Measurements from ENCODE around the gene CFD. TPM values are rescaled to one million over a fixed set of nuclear protein-coding genes. Genes with fewer than 3 reads are reported as not detected.

CFD gene
- total RNA-seq, 1 donor from 2014 or later, result 405 TPM

DNA sequence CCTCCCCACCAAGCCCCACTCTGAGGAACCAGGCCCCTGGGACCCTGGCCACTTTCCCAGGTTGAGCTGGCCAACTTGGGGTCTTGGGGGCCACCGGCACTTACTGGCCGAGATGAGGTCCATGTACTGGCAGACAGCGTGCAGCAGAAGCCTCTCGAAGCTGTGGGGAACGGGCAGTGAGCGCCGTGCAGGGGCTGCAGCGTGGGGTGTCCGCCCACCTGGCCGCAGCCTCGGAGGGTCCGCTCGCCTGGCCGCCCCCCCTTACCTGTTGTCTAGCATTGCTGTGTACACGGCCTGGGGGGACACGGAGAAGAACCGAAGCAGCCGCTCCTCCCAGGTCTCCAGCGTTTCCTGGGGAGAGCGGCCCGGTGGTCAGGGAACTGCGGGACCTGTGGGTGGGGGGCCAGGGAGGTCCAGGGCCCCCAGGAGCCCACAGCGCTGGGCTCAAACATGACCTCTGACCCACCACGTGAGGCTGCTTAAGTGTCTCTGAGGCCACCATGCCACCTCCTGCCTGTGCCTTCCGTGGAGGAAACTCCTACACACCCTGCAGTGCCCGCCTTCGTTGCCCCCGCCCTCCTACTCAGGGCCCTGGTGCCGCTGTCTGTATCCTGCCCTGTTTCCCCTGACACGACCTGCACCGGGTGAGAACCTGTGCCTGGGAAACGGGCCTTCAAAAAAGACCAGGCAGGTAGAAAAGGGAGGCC, 40.0 kb downstream of the CFD start:
- intact Hi-C loops (cut with DNase I), result no loop called here
- DNase-seq (ENCODE audit: low spot score) (no peak), ATAC-seq (no peak)

DNA sequence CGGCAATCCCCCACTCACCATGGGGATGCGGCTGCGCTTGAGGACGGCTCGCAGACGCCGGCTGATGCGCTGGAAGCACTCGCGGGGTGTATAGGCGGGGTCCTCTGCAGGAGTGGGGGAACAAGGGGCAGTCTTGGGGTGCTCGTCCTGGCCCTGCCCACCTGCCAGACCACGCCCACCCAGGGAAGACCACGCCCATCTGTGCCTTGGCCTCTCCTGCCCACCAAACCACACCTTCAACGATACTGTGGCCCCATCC, 40.5 kb downstream of the CFD start:
- no peak for DNase-seq (ENCODE audit: low spot score)
- ATAC-seq, result no peak
- intact Hi-C loops (cut with DNase I), result no loop called here

DNA sequence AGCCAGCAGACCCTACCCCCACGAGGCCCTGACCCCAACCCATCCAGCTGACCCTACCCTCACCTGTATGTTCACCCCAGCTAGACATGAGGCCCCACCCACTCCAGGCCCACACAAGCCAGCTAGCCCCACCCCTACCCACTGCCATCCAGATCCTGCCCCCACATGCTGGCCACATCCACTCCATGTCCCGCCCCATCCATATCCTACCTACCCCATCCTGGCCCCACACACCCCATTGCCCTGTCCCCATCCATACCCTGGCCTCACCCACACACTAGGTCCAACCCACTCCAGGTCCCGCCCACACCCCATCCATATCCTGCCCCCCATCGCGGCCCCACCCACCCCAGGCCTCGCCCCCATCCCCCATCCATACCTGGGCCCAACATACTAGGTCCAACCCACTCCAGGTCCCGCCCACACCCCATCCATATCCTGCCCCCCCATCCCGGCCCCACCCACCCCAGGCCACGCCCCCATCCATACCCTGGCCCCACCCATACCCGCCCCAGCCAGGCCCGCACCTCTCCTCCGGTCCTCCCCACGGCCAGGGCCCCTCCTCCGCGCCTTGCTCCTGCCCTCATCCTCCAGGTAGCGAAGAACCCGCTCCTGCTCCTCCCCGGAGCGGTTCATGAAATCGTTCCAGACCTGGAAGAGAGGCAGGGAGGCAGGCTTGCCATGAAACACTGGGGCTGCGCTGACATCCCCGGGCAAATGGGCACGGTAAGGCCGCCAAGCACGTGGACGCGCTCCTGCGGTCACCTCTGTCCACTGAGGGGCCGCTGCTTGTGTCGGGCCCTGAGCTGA, 41.0 kb downstream of the CFD start:
- DNase-seq (ENCODE audit: low spot score) (no peak), ATAC-seq (no peak)
- intact Hi-C loops (cut with DNase I), result no loop called here

DNA sequence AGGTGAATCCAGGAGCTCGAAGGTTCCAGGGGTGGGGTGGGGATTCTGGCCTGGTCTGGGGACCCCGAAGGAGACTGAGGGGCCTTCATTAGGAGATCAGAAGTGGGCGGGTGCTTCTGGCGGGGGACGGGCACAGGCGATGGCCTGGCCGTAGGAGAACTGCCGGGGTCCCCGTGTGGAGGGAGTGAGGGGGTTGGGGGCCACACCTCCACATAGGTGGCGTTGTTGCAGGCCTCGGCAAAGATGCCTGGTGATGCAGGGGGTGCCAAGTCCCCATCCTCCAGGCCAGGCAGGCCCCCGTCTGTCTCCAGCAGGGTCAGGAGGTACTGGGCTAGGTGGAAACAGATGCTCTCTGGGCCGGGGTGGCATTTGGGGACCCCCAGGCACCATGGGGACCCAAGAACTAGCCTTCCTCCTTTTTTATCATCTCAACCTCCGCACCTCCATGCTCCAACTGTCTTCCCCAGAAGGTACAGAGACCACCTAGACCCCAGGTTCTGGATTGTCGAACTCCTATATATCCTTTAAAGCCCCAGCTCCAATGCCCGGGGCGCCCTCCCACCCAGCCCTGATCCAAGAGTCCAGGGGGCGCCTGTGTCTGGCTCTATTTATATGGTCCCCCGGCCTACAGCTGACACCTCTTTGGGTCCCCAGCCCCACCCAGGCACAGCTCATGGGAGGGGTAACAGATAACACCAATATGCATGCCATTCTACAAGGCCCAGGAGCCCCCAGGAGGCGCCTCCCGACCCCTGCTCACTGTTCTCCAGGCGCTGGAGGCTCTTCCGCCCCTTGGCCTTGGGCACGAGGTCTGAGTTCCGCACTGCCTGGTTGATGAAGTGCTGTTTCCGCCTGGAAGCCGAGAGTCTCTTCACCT, 42.0 kb downstream of the CFD start:
- intact Hi-C loops (cut with DNase I), result no loop called here
- ATAC-seq (no peak), DNase-seq (ENCODE audit: low spot score) (no peak)

DNA sequence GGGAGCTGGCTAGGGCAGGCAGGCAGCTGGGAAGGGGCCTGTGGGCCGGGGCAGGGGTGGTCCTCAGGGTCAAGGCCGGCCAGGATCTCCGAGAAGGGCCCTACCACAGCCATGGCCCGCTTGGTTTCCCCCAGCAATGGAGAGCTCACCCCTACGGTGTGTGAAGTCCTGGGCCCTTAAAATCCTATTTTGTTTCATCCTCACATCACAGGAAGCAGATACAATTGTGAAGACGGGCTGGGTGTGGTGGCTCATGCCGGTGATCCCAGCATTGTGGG, 42.6 kb downstream of the CFD start:
- DNase-seq (ENCODE audit: low spot score) (no peak), ATAC-seq (no peak)
- intact Hi-C loops (cut with DNase I), result no loop called here

DNA sequence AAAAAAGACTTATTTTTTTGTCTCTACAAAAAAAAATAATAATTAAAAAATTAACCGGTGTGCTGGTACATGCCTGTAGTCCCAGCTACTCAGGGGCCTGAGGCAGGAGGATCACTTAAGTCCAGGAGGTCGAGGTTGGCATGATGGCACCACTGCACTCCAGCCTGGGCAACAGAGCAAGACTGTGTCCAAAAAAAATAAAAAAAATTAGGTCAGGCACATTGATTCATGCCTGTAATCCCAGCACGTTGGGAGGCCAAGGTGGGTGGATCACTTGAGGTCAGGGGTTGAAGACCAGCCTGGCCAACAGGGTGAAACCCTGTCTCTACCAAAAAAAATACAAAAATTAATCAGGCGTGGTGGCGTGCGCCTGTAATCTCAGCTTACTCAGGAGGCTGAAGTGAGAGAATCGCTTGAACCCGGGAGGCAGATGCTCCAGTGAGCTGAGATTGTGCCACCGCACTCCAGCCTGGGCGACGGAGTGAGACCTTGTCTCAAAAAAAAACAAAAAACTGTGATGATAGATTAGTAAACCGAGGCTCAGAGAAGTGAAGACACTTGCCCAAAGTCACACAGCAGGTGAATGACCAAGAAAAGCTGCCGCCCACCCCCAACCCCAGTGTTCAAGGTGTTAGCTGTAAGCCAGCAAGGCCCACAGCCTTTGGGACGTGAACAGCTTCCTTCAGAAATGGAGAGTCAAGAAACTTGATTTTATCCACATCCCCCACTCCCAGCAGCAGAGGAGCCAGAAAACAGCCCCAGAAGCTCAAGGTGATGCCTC, 43.2 kb downstream of the CFD start:
- intact Hi-C loops (cut with DNase I), result no loop called here
- no peak for ATAC-seq
- no peak for DNase-seq (ENCODE audit: low spot score)

DNA sequence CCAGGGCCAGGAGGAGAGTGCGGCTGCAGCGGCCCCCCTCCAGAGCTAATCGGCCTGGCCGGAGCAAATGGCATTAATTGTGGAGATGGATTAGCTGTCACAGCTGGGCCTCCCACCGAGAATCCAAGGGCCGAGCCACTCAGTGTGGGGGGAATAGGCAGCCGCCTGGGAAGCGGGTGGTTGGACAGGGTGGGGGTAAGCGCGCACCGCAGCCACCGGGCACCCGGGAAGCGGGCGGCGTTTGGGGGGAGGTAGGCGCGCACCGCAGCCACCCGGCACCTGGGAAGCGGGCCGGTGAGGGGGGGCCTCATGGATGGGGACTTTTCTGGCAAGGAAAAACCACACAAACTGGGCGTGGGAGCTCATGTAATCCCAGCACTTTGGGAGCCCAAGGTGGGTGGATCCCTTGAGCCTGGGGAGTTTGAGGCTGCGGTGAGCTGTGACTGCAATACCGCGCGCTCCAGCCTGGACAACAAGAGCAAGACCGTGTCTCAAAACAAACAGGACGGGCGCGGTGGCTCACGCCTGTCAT, 43.9 kb downstream of the CFD start:
- DNase-seq (ENCODE audit: low spot score) (no peak), ATAC-seq (peak; percentile 12)
- intact Hi-C loops (cut with DNase I), result no loop called here

DNA sequence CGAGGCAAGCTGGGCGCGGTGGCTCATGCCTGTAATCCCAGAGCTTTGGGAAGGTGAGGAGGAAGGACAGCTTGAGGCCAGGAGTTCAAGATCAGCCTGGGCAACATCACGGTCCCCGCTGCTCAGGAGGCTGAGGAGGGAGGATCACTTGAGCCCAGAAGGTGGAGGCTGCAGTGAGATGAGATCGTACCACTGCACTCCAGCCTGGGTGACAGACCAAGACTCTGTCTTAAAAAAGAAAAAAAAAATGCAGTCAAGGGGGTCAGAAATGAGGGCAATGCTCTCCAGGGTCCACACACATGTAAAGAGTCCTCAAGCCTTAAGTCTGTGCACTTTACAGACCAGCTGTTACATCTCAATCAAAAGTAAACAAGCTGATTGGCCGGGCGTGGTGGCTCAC, 45.1 kb downstream of the CFD start:
- DNase-seq (ENCODE audit: low spot score), result no peak
- no peak for ATAC-seq
- intact Hi-C loops (cut with DNase I), result no loop called here

DNA sequence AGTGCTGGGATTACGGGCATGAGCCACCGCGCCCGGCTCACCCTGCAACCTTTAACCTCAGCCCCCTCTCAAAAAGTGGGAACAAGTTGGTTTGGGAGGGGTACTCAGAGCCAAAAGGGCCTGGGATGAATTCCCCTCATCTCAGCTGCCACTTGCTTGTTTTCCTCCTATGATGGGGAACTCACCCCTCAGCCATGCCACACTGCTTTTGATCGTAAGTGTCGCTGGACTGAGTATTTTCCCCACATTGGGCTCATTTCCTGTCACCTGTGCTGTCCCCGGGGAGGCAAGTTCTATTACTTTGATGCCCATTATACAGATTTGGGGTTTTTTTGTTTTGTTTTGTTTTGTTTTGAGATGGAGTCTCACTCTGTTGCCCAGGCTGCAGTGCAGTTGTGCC, 47.0 kb downstream of the CFD start:
- intact Hi-C loops (cut with DNase I), result no loop called here
- no peak for ATAC-seq
- no peak for DNase-seq (ENCODE audit: low spot score)

DNA sequence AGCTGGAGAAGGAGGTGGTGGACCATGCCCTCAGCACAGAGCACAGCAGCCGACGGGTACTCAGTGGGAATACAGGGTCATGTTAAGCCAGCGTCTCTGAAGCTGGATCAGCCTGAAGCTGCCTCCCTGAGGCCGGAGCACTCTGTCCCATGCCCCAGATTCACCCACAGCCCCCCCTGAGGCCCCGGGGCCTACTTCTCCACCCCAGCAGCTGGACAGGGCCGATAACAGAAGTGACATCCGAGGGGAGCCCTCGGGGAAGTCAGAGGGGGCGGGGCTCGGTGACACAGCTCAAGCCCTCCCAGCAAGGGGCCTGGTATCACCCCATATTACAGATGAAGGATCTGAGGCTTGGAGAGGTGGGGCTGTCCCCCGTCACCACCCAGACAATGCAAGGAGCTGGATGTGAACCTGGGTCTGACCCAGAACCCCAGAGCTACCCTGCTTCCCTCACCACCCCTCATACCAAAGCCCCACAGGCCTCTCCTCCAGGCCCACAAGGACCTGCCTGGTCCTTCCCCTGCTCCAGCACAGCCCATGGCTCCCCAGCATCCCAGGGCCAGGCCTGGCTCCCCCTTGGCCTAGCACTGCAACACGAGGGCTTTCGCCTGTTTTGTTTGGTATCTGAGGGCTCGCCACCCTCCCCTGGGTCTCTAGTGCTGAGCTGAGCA, 47.9 kb downstream of the CFD start:
- intact Hi-C loops (cut with DNase I), result no loop called here
- ATAC-seq (no peak), DNase-seq (ENCODE audit: low spot score) (no peak)

DNA sequence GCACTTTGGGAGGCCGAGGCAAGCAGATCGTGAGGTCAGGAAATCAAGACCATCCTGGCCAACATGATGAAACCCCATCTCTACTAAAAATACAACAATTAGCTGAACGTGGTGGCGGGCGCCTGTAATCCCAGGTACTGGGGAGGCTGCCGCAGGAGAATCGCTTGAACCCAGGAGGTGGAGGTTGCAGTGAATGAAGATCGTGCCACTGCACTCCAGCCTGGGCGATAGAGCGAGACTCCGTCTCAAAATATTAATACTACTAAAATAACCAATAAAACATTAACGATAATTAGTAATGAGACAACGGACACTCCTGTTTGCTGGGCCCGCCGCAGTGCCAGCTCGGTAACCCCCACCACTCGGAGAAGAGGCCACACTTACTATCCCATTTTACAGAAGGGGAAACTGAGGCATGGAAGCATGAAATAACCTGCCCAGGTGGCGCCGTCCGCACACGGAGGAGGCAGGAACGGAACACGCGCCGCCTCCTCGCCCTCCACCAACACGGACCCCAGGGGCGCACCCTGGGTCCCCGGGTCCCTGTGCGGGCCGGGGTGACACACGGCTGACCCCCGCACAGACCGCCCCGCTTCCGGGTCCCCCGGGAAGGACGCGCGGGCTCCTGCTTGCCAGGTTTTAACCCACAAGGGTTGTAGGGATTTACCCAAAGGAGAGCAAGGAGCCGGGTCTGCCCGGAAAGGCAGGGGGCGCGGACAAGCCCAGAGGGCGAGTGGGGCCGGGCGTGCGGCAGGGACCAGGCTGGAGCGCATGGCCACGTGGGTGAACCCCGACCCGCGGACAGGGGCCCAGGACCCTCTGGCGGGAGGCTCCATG, 52.0 kb downstream of the CFD start:
- intact Hi-C loops (cut with DNase I), result loop anchor here (10.0 kb wide), 1 partner anchor 117 kb away; the partner anchor contains the start of gene PTBP1
- ATAC-seq (no peak), DNase-seq (ENCODE audit: low spot score) (no peak)

DNA sequence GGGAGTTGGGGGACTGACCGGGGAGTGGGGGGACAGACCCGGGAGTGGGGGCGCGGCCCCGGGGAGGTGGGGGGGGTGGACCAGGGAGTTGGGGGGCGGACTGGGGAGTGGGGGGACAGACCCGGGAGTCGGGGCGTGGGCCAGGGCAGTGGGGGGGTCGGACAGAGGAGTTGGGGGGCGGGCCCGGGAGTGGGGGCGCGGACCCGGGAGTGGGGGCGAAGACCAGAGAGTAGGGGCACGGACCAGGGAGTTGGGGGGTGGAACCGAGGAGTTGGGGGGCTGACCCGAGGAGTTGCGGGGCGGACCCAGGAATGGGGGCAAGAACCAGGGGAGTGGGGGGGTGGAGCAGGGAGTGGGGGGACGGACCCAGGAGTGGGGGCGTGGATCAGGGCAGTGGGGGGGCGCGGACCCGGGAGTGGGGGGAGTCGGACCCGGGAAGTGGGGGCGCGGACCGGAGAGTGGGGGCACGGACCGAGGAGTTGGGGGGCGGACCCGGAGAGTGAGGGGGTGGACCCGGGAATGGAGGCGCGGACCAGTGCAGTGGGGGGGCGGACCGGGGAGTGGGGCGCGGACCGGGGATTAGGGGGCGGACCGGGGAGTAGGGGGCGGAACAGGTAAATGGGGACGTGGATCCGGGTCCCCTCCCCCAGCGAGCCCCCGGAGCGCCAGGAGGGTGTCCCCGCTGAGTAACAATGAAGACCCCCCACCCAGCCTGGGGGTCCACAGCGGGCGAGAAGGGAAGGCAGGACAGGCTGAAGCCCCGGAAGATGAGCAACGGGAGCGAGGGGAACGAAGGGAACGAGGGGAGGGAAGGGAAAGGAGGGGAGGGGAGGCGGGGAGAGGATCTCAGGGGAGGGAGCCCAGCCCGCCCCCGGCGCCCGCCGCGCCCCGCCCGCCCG, 53.0 kb downstream of the CFD start:
- DNase-seq (ENCODE audit: low spot score) (no peak), ATAC-seq (peak; percentile 16)
- intact Hi-C loops (cut with DNase I), result loop anchor here (10.0 kb wide), 1 partner anchor 118 kb away; the partner anchor contains the start of gene PTBP1

Small RNAs within 50 kb of the gene (microRNA-seq; reads per million reads assigned to microRNA genes)
- 3.6 reads per million, percentile 4 among the genes with 10 or more reads in this experiment for gene MIR3187

Other genes with a start within 250 kb of the CFD start
- 36.1 TPM for gene POLRMT, start 226.1 kb upstream of the CFD start, total RNA-seq
- gene FGF22, start 219.8 kb upstream of the CFD start, total RNA-seq, result 3.2 TPM
- 33.1 TPM for gene RNF126, start 196.4 kb upstream of the CFD start, total RNA-seq
- 108 TPM for gene FSTL3, start 183.3 kb upstream of the CFD start, total RNA-seq
- gene PRSS57, start 164.2 kb upstream of the CFD start, total RNA-seq, result not detected
- 130 TPM for gene PALM, start 150.7 kb upstream of the CFD start, total RNA-seq
- gene MISP, start 108.6 kb upstream of the CFD start, total RNA-seq, result 0.45 TPM
- 217 TPM for gene PTBP1, start 62.2 kb upstream of the CFD start, total RNA-seq
- gene PLPPR3, start 37.7 kb upstream of the CFD start, total RNA-seq, result not detected
- gene AZU1, start 31.8 kb upstream of the CFD start, total RNA-seq, result 1.9 TPM
- gene PRTN3, start 18.7 kb upstream of the CFD start, total RNA-seq, result 0.71 TPM
- 2.1 TPM for gene ELANE, start 7.4 kb upstream of the CFD start, total RNA-seq
- gene MED16, start 33.5 kb downstream of the CFD start, total RNA-seq, result 55.7 TPM
- not detected for gene RNU6-9, start 33.8 kb downstream of the CFD start, total RNA-seq
- gene R3HDM4, start 53.6 kb downstream of the CFD start, total RNA-seq, result 48.9 TPM
- gene KISS1R, start 57.7 kb downstream of the CFD start, total RNA-seq, result not detected
- 13.6 TPM for gene ARID3A, start 66.4 kb downstream of the CFD start, total RNA-seq
- gene WDR18, start 124.7 kb downstream of the CFD start, total RNA-seq, result 20.3 TPM
- not detected for gene GRIN3B, start 140.8 kb downstream of the CFD start, total RNA-seq
- gene TMEM259, start 161.5 kb downstream of the CFD start, total RNA-seq, result 146 TPM
- gene RNU6-2, start 161.9 kb downstream of the CFD start, total RNA-seq, result not detected
- gene CNN2, start 166.9 kb downstream of the CFD start, total RNA-seq, result 120 TPM
- 17.3 TPM for gene ABCA7, start 180.4 kb downstream of the CFD start, total RNA-seq
- gene ARHGAP45, start 207.5 kb downstream of the CFD start, total RNA-seq, result 26.2 TPM
- gene POLR2E, start 235.7 kb downstream of the CFD start, total RNA-seq, result 99.8 TPM
- gene GPX4, start 244.3 kb downstream of the CFD start, total RNA-seq, result 239 TPM